Motor neuron (in vitro differentiated cells): ENCODE measurements around the gene RPS10. TPM values are rescaled to one million over a fixed set of nuclear protein-coding genes. Genes with fewer than 3 reads are reported as not detected.

ENCODE experiments used
- ATAC-seq, 8 experiments: fragments of 200-7000 bp; cut with Tn5 transposase; replicated peaks in 6 of 8; 2 replicates each; pipeline ENCODE4 v1.8.0; 2021; ENCODE audit warnings: mild to moderate bottlenecking in 8 of 8, moderate library complexity in 8 of 8
- H3K27ac ChIP-seq, 2 donors: fragments of 250-450 bp; sonication (Bioruptor Pico); 2 replicates each; pipeline ENCODE4 v1.9.0; 2021; ENCODE audit warnings: antibody characterized with exemption in 2 of 2, mild to moderate bottlenecking in 2 of 2, moderate library complexity in 1 of 2
- H3K4me1 ChIP-seq, 2 donors: fragments of 250-450 bp; sonication (Bioruptor Pico); replicated peaks in 1 of 2; 2 replicates each; pipeline ENCODE4 v1.6.1; 2021; ENCODE audit warnings: antibody characterized with exemption in 2 of 2, mild to moderate bottlenecking in 2 of 2, moderate library complexity in 1 of 2
- H3K4me3 ChIP-seq, 5 donors: fragments of 250-450 bp; sonication (Bioruptor Pico); 2 replicates each; pipeline ENCODE4 v1.9.0; 2021; ENCODE audit warnings: antibody characterized with exemption in 5 of 5, mild to moderate bottlenecking in 5 of 5, moderate library complexity in 4 of 5
- WGBS, 10 experiments: fragments of 450-650 bp; shearing (Covaris generic); methylation state at CpG; one replicate each; pipeline ENCODE4 v1.0.0; 2022; 5-methylcytosine and 5-hydroxymethylcytosine counted together
- in situ Hi-C, 9 experiments: fragments of 400-800 bp; cut with MboI; loops; one replicate each; pipeline ENCODE4 v1.15.0; 2021; ENCODE audit warnings: low sequenced_read_pairs in 9 of 9, low pct_unique_long_range_greater_than_20kb in 2 of 9; ENCODE audit not compliant: unreplicated experiment in 9 of 9
- total RNA-seq, 8 experiments: library from RNA; unstranded; fragments of 300-600 nt; gene quantifications; 2 replicates each; pipeline versions ENCODE4 v1.2.3 to v1.2.4, GENCODE V29; 2022

The RPS10 gene
- 1,000 to 10,000 TPM; 1,485 to 3,361 (median 2,612) TPM for total RNA-seq

DNA sequence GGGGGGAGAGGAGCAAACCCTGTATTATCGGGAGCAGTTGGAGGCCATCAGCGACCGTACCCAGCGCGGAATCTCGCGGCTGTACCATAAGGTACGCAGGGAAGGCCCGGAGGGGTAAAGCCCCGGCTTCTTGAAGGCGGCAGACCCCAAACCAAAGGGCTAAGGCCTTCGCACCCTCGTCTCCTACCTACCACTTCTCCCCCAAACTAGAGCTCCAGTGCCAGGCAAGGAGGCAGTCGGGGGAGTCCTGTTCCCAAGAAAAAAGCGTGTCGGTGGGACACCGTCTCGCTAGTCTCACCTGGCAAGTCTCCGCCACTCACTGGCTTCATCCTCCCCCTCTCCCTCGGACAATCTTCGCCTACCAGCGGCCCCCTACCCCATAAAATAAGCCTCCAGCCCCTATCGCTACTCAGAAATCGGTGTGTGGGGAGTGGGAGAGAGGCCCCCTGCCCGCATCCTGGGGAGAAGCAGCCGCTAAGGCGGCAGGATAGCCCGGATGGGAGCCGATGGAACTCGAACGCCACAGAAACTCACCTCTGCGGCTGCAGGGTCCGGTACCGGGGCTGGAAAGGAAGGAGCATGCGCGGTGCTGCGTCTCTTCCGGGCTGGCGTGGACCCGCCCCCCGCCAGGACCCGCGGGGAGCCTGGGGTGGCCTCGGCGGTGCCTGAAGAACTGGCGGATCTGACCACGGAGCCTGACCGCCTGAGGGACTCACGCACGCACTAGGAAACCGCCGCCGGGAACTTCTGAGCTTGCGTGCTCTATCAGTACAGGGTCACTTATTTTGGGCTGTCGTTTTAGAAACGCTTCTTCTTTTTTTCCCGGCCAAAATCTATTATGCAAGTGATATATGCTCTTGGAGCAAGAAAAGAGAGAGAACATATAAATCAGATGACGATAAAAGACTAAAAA, at the start of gene RPS10:
TSS of gene RPS10 (minus strand) at position 572 of the 913 bp plus-strand sequence. CDS start 848 bp downstream, outside the sequence.
- WGBS, 10 experiments, result 0 to 2% (median 0%) methylated on average over 2 to 19 of the region's 58 CpGs; no CpG with 5 or more reads in 1 of the 10 experiments
- Histone ChIP-seq H3K4me1 (peaks cover 7 to 10% of the 10 kb centered on the region in 2 donors), H3K27ac (peak within 1 kb of the TSS; percentile 71 to 85), H3K4me3 (peak within 1 kb of the TSS; percentile 58 to 86 (median 70))
- in situ Hi-C loops, result no loop called here
- ATAC-seq, result peak; percentile 82 to 98 (median 97)

DNA sequence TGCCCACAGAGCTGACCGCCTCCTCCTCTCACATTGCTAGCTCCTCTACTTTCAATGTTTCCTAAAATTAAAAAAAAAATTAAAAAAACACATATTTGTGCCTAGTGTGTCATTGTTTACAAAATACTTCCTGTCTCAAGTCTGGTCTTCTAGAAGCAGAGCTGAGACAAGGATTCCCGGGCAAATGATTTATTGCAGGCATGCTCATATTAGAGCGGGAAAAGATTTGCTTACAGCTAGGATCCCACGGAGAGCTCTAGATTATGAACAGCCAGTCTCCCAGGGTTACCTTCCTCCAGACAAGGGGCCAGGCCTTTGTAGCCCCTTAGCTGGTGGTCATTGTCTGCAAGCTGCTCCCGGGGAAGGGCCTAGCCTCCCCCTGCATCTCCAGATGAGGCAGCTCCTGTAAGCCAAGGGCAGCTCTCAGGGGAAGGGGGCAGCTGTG, 49.4 kb upstream of the RPS10 start:
- 0 to 65% (median 14%) methylated on average over 1 to 4 of the region's 5 CpGs; no CpG with 5 or more reads in 4 of the 10 experiments for WGBS, 10 experiments
- Histone ChIP-seq H3K4me3 (no peak overlapping the region), H3K4me1 (peaks cover 9 to 17% of the 10 kb centered on the region in 2 donors), H3K27ac (peak overlapping the region; percentile 25 to 51)
- ATAC-seq, result peak in 5 of 8 experiments; percentile 82 to 88 (median 84)
- in situ Hi-C loops, result no loop called here

DNA sequence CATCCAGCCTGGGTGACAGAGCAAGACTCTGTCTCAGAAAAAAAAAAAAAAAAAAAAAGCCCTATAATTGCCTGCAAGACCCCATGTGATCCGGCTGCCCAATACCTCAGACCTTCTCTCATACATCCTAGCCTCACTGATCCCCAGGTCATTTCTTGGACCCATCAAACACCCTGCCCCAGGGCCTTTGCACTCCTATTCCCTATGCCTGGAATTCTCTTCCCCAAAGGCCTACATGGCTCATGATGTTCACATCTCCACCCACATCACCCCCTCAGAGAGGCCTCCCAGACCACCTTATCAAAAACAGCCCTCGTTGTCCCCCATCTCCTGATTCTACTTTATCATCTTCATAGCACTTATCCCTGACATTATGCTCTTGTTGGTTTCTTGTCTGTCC, 48.9 kb upstream of the RPS10 start:
- Histone ChIP-seq H3K4me1 (peaks cover 9 to 17% of the 10 kb centered on the region in 2 donors), H3K27ac (peak overlapping the region in 1 of 2 donors; percentile 25), H3K4me3 (no peak overlapping the region)
- peak in 4 of 8 experiments; percentile 18 to 37 (median 26) for ATAC-seq
- in situ Hi-C loops, result loop anchor here in 1 of 9 experiments (25.0 kb wide), 1 partner anchor 113 kb away; no protein-coding TSS in a partner anchor
- WGBS, 10 experiments, result 61% methylated on average over 2 of the region's 2 CpGs; no CpG with 5 or more reads in 9 of the 10 experiments

DNA sequence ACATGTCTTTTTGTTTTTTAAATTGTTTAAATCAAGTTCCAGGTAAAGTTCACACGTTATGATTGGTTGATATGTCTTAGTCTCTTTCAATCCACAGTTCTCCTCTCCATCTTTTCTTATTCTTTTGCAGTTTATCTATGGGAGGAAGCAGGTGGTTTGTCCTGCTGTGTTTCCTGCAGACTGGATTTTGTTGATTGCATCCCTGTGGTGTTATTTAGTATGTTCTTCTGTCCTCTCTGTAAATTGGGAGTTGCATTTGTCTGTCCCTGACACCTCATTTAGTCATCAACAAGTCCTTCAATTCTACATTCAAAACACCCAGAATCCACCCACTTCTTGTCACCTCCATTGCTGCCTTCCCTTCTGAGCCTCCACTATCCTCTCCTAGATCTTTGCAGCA, 48.1 kb upstream of the RPS10 start:
- no peak overlapping the region for H3K27ac ChIP-seq
- ATAC-seq, result no peak
- H3K4me1 ChIP-seq, result peaks cover 9 to 17% of the 10 kb centered on the region in 2 donors
- H3K4me3 ChIP-seq, result no peak overlapping the region
- in situ Hi-C loops, result loop anchor here in 1 of 9 experiments (25.0 kb wide), 1 partner anchor 113 kb away; no protein-coding TSS in a partner anchor
- WGBS, 10 experiments, result 20 to 100% (median 74%) methylated on average over 1 of the region's 1 CpG; no CpG with 5 or more reads in 2 of the 10 experiments

DNA sequence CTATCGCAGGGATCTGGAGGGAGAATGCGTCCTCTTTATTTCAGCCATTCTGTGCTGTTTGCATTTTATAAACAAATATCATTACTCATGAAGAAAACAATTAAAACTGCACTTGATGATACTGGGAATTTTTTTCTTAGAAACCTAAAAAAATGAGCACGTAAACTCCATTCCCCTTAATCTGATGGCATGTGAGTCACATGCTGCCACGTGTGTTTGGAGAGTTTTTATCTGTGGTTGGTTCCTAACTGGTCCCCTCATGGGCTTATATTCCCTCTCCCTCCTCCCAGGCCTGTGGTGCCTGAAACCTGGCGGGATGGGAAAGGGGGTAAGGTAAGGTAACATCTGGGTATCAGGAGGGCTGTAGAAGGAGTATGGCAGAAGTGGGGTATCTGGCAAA, 46.6 kb upstream of the RPS10 start:
- in situ Hi-C loops, result loop anchor here in 1 of 9 experiments (25.0 kb wide), 1 partner anchor 115 kb away; no protein-coding TSS in a partner anchor
- WGBS, 10 experiments, result 24 to 100% (median 83%) methylated on average over 1 to 5 of the region's 5 CpGs; no CpG with 5 or more reads in 1 of the 10 experiments
- no peak for ATAC-seq
- Histone ChIP-seq H3K27ac (no peak overlapping the region), H3K4me3 (no peak overlapping the region), H3K4me1 (peaks cover 9 to 17% of the 10 kb centered on the region in 2 donors)

DNA sequence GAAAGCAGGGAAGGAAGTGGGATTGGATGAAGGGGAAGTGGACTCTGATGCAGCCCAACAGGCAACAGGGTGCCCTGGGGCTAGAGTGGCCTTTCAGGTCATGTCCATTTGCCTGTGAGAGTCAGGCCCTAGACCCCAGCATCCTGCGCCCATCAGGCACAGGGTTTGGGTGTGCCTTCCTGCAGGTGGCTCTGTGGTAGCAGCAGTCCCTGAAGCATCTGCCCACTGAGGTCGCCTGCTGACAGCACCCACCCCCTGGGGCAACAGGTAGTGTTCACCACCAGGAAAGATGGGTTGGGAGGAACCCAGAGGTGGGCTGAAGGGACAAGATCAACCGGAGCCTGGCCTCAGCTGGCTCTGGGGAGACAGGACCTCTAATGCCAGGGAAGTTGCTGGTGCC, 43.6 kb upstream of the RPS10 start:
- no peak overlapping the region for H3K27ac ChIP-seq
- H3K4me3 ChIP-seq, result no peak overlapping the region
- WGBS, 10 experiments, result 33 to 100% (median 70%) methylated on average over 1 to 2 of the region's 3 CpGs; no CpG with 5 or more reads in 7 of the 10 experiments
- no peak for ATAC-seq
- in situ Hi-C loops, result loop anchor here in 1 of 9 experiments (25.0 kb wide), 1 partner anchor 118 kb away; no protein-coding TSS in a partner anchor
- peaks cover 4 to 7% of the 10 kb centered on the region in 2 donors for H3K4me1 ChIP-seq

DNA sequence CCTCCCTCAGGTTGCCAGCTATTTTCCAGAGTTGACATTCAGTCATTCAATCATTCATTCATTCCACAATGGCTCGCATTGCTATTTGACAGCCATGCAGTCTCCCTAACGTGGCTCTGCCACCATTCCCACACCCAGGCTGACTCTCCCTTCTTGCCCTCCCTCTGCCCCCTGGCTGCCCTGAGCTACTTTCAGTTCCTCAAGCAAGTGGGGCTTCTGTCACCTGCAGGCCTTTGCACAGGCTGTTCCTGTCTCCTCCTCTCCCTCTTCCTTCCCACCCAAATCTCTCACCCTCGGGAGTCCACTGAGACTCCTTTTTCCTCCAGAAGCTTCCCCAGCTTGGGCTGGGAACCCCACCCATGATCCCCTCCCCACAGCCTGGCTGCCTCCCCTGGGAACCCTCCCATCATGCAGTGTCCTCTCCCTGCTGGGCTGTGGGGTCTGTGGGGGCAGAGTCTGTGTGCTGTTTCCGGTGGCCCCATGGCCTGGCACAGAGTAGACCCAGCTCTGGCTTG, 42.6 kb upstream of the RPS10 start:
- 30 to 100% (median 60%) methylated on average over 1 to 2 of the region's 4 CpGs; no CpG with 5 or more reads in 6 of the 10 experiments for WGBS, 10 experiments

DNA sequence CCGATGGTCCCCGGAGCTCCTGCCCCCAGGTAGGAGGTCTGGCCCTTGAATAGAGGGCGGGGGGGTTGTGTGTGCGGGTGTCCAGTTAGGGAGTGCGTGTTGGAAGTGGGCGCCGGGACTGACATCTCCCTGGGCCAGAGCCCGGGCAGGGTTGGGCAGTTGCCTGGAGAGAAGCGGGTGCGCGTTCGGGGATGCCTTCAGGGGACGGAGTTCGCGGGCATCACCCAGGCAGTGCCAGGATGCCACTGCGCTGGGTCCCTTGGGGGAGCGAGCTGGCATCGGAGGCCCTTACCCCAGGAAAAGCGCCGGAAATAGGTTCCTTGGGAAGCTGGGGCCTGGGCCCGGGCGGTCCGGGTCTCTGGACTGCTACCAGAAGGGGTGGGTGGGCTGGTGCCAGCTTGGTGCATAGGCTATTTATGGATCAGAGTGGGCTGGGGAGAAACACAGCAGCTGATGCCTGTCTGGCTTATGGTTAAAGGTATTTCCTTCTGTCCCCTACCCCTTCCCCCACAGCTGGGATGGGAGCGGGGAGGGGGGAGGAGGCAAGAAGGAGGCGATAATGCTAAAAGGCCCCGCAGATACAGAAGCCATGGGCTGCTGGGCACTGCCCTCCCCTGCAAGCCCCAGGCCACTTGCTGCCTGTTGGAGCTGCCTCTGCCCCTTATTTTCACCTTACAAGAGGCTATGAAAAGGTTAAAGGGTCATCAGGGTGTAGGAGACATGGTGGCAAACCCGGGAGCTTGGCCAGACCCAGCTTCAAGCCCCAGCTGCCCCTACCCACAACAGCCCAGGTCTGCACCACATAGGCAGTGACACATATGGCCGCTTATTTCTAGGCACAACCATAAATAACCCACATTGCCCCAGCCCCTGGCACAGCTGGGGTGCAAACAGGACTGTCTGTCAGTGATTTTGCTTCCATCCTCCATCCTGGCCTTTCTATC, 40.6 kb upstream of the RPS10 start:
- 0 to 100% (median 84%) methylated on average over 1 to 3 of the region's 28 CpGs; no CpG with 5 or more reads in 4 of the 10 experiments for WGBS, 10 experiments
- peak in 1 of 8 experiments; percentile 11 for ATAC-seq
- in situ Hi-C loops, result loop anchor here in 1 of 9 experiments (25.0 kb wide), 1 partner anchor 121 kb away; no protein-coding TSS in a partner anchor
- Histone ChIP-seq H3K4me3 (peak overlapping the region; percentile 36 to 45 (median 43)), H3K27ac (peak overlapping the region in 1 of 2 donors; percentile 47), H3K4me1 (peaks cover 11 to 14% of the 10 kb centered on the region in 2 donors)

More for the DNA sequence above, 42.6 kb upstream of the RPS10 start:
- Histone ChIP-seq H3K4me3 (no peak overlapping the region), H3K4me1 (peaks cover 4 to 7% of the 10 kb centered on the region in 2 donors), H3K27ac (no peak overlapping the region)
- ATAC-seq, result no peak
- in situ Hi-C loops, result loop anchor here in 1 of 9 experiments (25.0 kb wide), 1 partner anchor 119 kb away; no protein-coding TSS in a partner anchor

DNA sequence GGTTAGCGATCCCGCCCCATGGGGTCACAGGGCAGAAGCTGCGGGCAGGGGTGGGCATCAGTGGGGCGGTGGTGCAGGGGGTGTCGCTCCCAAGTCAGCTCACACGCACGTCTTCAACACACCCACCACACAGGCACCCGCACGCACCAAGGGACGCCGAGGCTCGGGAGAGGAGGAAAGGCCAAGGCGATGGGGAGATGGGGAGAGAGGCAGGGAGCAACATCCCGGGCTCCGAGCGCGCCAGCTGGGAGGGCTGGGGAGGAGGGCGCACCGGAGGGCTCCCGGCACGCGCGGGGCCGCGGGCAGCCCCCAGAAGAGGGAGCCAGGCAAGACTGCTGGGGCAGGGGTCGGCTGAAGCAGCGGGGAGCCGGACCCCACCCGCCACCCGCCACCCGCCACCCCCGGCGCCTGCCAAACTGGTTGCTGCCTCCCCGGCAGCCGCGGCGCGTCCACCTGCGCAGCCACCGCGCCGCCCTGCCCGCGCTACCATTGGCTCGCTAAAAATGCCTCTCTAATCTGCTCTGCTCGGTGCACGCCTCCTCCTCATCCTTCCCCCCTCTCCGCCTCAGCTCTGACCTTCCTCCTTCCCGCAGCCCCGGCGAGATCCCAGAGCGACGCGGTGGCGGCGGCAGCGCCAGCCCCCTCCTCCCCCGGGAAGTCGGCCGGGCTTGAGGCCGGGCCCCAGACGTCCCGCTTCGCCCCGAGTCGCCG, 39.8 kb upstream of the RPS10 start, which contains the start of gene PACSIN1:
TSS of gene PACSIN1 (plus strand) at position 546 of the 711 bp plus-strand sequence. CDS start 60,230 bp downstream, outside the sequence.
- WGBS, 10 experiments, result 20% methylated on average over 1 of the region's 67 CpGs; no CpG with 5 or more reads in 9 of the 10 experiments
- H3K4me1 ChIP-seq, result peaks cover 11 to 14% of the 10 kb centered on the region in 2 donors
- ATAC-seq, result peak; percentile 50 to 95 (median 71)
- H3K27ac ChIP-seq, result peak within 1 kb of the TSS in 1 of 2 donors; percentile 47
- in situ Hi-C loops, result loop anchor here in 1 of 9 experiments (25.0 kb wide), 1 partner anchor 122 kb away; no protein-coding TSS in a partner anchor
- H3K4me3 ChIP-seq, result peak within 1 kb of the TSS; percentile 36 to 45 (median 43)

DNA sequence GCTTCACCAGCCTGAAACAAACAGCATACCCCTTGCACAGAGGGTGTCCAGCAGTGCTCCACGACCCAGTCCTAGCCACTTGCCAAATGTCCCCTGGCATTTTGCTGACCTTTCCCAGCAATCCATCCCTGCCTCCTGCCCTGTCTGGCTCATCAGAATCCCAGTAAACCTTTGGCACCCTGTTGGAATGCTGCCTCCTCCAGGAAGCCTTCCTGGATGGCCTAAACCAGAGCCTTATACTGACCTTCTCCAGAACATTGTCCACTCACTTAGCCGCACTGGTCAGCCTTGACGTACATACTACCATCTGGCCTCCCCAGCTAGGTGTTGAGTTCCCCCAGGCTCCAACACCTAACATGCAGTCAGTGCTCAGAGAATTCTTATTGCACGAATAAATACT, 38.0 kb upstream of the RPS10 start:
- in situ Hi-C loops, result loop anchor here in 1 of 9 experiments (25.0 kb wide), 1 partner anchor 123 kb away; no protein-coding TSS in a partner anchor

DNA sequence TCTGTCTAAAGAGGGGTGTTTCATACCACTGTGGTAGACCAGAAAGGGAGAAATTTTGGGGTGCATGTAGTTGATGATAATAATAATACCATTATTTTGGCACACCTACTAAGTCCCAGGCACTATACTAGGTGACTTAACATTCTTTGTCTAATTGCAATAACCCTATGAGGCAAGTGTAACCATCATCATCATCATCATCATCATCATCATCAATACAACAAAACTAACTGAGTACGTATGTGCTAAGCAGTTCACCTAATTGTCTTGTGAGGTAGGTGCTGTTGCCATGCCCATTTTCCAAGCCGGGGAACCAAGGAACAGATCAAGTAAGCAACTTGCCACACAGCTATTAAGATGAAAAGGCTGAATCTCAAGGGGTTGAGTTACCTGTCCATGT, 37.4 kb upstream of the RPS10 start:
- Histone ChIP-seq H3K4me1 (peaks cover 13 to 14% of the 10 kb centered on the region in 2 donors), H3K27ac (no peak overlapping the region), H3K4me3 (no peak overlapping the region)
- in situ Hi-C loops, result loop anchor here in 1 of 9 experiments (25.0 kb wide), 1 partner anchor 124 kb away; no protein-coding TSS in a partner anchor
- ATAC-seq, result no peak
- WGBS, 10 experiments, result 29 to 100% (median 100%) methylated on average over 1 to 2 of the region's 2 CpGs; no CpG with 5 or more reads in 3 of the 10 experiments

More for the DNA sequence above, 38.0 kb upstream of the RPS10 start:
- Histone ChIP-seq H3K4me1 (peaks cover 13 to 14% of the 10 kb centered on the region in 2 donors), H3K27ac (no peak overlapping the region), H3K4me3 (no peak overlapping the region)
- 11 to 100% (median 75%) methylated on average over 1 to 4 of the region's 4 CpGs; no CpG with 5 or more reads in 1 of the 10 experiments for WGBS, 10 experiments
- no peak for ATAC-seq
